Psoas muscle (tissue), 8 donors: Measurements from ENCODE around the gene LDLRAD4. TPM values are rescaled to one million over a fixed set of nuclear protein-coding genes. Genes with fewer than 3 reads are reported as not detected.
A peak's percentile ranks its signal among the peaks of the same experiment; 100 is the strongest.

Experiments used
- ATAC-seq, 4 donors: fragments of 200-7000 bp; cut with Tn5 transposase; one replicate each; pipeline ENCODE4 v1.9.1; 2020; ENCODE audit warnings: moderate library complexity in 3 of 4, mild to moderate bottlenecking in 2 of 4
- DNase-seq, 2 donors: peaks; one replicate each; pipeline ENCODE4 v3.0.0-alpha.2; 2020
- H3K27ac ChIP-seq: fragments of 200-600 bp; one replicate; pipeline ENCODE4 v1.8.0; 2022
- H3K27me3 ChIP-seq, 3 donors: fragments of 200-600 bp in 1 of 3; one replicate each; pipeline versions ENCODE4 v1.6.1 to v1.8.0; 2013 to 2022; ENCODE audit warnings: low read length in 2 of 3, mild to moderate bottlenecking in 2 of 3, moderate library complexity in 1 of 3; ENCODE audit not compliant: insufficient read depth in 3 of 3
- H3K36me3 ChIP-seq, 2 donors: fragments of 200-600 bp in 1 of 2; one replicate each; pipeline versions ENCODE4 v1.6.1 to v1.8.0; 2013 to 2022; ENCODE audit warnings: low read depth in 1 of 2, mild to moderate bottlenecking in 1 of 2, moderate library complexity in 1 of 2; ENCODE audit not compliant: insufficient read depth in 1 of 2
- H3K4me1 ChIP-seq: fragments of 200-600 bp; one replicate; pipeline ENCODE4 v1.8.0; 2022
- H3K4me3 ChIP-seq: fragments of 200-600 bp; one replicate; pipeline ENCODE4 v1.8.0; 2022; ENCODE audit warnings: mild to moderate bottlenecking
- H3K9me3 ChIP-seq: fragments of 200-600 bp; one replicate; pipeline ENCODE4 v1.8.0; 2022
- WGBS, 3 donors: extraction: QIAGEN DNeasy Blood & Tissue Kit; methylation state at CpG; one replicate each; pipeline versions ENCODE4 v1.1.6 to v1.1.7; 2013; 5-methylcytosine and 5-hydroxymethylcytosine counted together
- intact Hi-C, 2 donors: fragments of 100-400 bp; cut with DNase I; formaldehyde crosslinking; loops; one replicate each; pipeline versions ENCODE4 v1.11.0 to v1.14.2; 2022
- polyA plus RNA-seq, 3 donors: library from polyadenylated mRNA; stranded (reverse); fragments of 200-250 nt; gene quantifications; one replicate each; pipeline ENCODE4 v1.2.3, GENCODE V29; 2013
- total RNA-seq, 4 donors: library from RNA; stranded (reverse); fragmentation: NEBNext Ultra II Directional in 2 of 4; extraction: Animal tissue kit (Norgen Biotek cat#: 25700) in 2 of 4; gene quantifications; one replicate each; pipeline versions ENCODE4 v1.2.1 to v1.2.4, GENCODE V29; 2021 to 2023
- TF ChIP-seq, protein P1 (sequence below): fragments of 200-600 bp; IDR thresholded peaks from one replicate; pipeline ENCODE4 v1.8.0; 2022; ENCODE audit warnings: antibody characterized with exemption
- donor health status: healthy with polysubstance abuse.
- donor health status: DM: no; HTN: no; CAD: no; lungs with moderate emphysema.
- donor health status: Bipolar disorder and iron deficiency.
- donor health status: healthy.
- donor health status: DM: yes; HTN: yes; CAD: no.
- donor health status: DM: no; HTN: no; CAD: no.
- donor health status: DM: no; HTN: no; CAD: no.
- donor health status: DM: yes; HTN: yes; CAD: no.

LDLRAD4 gene
- total and polyA plus RNA-seq, 7 donors, result 1.8 to 13.9 (median 3.8) TPM

GRCh38 chr18:13214609-13215008, 4.0 kb upstream of the LDLRAD4 start:
- H3K27ac ChIP-seq, result no peak overlapping the region
- DNase-seq, result no peak
- no peaks in the 10 kb centered on the region for H3K27me3 ChIP-seq
- H3K36me3 ChIP-seq, result no peaks in the 10 kb centered on the region
- 68 to 80% (median 69%) methylated on average over 1 of the region's 1 CpG for WGBS, 3 donors
- H3K4me3 ChIP-seq, result no peak overlapping the region
- no peak for ATAC-seq
- H3K9me3 ChIP-seq, result no peaks in the 10 kb centered on the region
- TF ChIP-seq, protein P1, sequence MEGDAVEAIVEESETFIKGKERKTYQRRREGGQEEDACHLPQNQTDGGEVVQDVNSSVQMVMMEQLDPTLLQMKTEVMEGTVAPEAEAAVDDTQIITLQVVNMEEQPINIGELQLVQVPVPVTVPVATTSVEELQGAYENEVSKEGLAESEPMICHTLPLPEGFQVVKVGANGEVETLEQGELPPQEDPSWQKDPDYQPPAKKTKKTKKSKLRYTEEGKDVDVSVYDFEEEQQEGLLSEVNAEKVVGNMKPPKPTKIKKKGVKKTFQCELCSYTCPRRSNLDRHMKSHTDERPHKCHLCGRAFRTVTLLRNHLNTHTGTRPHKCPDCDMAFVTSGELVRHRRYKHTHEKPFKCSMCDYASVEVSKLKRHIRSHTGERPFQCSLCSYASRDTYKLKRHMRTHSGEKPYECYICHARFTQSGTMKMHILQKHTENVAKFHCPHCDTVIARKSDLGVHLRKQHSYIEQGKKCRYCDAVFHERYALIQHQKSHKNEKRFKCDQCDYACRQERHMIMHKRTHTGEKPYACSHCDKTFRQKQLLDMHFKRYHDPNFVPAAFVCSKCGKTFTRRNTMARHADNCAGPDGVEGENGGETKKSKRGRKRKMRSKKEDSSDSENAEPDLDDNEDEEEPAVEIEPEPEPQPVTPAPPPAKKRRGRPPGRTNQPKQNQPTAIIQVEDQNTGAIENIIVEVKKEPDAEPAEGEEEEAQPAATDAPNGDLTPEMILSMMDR, result no peak
- peaks cover 19% of the 10 kb centered on the region for H3K4me1 ChIP-seq
- intact Hi-C loops, result loop anchor here (5.0 to 10.0 kb wide), 4 partner anchors 240 to 588 kb away; no protein-coding TSS in a partner anchor

DNA sequence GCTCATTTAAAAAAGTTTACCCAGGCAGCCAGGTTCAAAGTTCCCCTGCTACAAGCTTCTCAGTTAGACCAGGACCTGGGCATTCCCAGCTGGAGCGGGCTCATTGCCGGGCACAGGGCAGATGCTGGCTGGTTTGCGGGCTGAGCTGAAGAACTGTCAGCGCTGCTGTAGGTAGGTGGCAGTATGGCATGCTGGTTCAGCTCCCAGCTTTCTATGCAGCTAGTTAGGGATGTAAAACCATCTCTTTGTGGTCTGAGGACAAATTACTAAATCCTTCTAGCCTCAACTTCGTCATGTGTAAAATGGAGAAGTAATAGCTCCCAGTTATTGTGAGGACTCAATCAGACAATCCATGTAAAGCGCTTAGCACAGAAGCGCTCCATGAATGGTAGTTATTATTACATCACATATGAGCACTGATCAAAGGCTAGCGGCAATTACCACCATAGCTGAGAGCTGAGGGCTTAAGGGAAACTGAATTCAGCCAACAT, 2.4 kb upstream of the LDLRAD4 start:
- WGBS, 3 donors, result 14 to 24% (median 15%) methylated on average over 8 of the region's 8 CpGs
- TF ChIP-seq, protein P1, result peak; percentile 75
- H3K9me3 ChIP-seq, result no peaks in the 10 kb centered on the region
- peak overlapping the region; percentile 19 for H3K4me3 ChIP-seq
- peak overlapping the region; percentile 57 for H3K27ac ChIP-seq
- H3K27me3 ChIP-seq, result no peaks in the 10 kb centered on the region
- DNase-seq, result peak; percentile 56 to 85
- peaks cover 34% of the 10 kb centered on the region for H3K4me1 ChIP-seq
- peak; percentile 75 to 81 (median 80) for ATAC-seq
- H3K36me3 ChIP-seq, result no peaks in the 10 kb centered on the region
- intact Hi-C loops, result loop anchor here (2.0 to 10.0 kb wide), 6 partner anchors 163 to 586 kb away; no protein-coding TSS in a partner anchor

DNA sequence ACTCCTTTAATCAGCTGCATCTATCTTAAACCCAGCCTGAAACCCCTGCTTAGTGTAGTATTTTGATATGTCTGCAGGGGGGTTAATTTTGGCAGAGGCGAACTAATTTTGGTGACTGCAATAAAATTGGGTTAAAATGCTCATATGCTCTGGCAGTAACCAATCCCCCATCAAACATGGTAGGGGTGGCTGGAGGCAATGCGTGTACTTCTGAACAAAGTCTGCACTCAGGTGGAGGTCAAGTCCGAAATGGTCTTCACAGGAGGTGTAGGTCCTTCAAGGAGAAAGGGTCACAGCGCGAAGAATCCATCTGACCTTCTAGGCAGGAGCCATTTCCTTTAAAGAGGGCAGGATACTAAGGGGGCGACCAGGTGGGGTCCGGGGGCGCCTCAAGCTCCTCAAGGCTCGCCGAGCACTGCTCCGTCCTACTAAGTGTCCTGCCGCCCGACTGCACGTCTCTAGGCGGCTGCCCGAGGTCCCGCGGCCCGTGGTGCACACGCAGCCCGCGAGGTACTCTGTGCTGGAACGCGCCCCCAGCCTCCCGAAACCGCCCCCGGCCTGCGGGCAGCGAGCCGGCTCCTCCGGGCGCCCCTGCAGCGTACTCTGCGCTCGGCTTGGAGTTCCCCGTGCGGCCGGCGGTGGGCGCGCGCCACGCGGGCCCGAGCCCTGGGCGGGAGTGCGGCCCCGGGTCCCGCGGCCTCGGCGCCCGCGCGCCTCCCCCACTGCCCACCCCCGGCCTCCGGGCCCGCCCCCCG, 1.7 kb upstream of the LDLRAD4 start:
- DNase-seq (peak; percentile 64 to 79), ATAC-seq (peak; percentile 72 to 76 (median 74))
- peaks cover 42% of the 10 kb centered on the region for H3K4me1 ChIP-seq
- H3K9me3 ChIP-seq, result no peaks in the 10 kb centered on the region
- H3K27ac ChIP-seq, result peak overlapping the region; percentile 83
- H3K4me3 ChIP-seq, result peak overlapping the region; percentile 92
- H3K36me3 ChIP-seq, result no peaks in the 10 kb centered on the region
- H3K27me3 ChIP-seq, result no peaks in the 10 kb centered on the region
- WGBS, 3 donors, result 4 to 8% (median 5%) methylated on average over 25 to 59 of the region's 59 CpGs
- TF ChIP-seq, protein P1, result peak; percentile 50
- intact Hi-C loops, result loop anchor here (2.0 to 10.0 kb wide), 6 partner anchors 162 to 585 kb away; no protein-coding TSS in a partner anchor

DNA sequence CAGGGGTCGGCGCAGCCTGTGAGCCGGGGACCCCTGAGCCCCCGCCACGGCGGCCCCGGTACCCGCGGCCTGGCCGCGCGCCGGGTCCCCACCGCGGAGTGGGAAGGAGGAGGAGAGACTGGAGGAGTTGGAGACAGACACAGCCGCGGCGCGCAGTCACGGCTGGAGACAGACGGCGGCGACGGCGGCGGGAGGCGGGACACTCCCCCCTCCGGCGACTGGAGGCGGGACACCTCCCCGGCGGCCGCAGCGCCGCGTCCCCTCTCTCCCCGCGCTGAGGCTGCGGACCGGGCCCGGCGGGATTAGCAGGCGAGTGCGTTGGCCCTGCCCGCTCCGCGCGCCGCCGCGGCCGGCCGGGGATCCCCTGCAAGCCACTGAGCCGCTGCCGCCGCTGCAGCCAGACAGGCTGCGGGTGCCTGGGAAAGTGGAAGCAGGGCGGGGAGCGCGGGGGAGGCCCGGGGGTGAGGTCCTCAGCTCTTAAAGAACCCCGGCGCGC, 1.0 kb upstream of the LDLRAD4 start:
- Histone ChIP-seq H3K4me1 (peaks cover 48% of the 10 kb centered on the region), H3K4me3 (peak overlapping the region; percentile 92), H3K36me3 (no peaks in the 10 kb centered on the region), H3K27ac (peak overlapping the region; percentile 83), H3K9me3 (no peaks in the 10 kb centered on the region), H3K27me3 (no peaks in the 10 kb centered on the region)
- TF ChIP-seq, protein P1, result no peak
- ATAC-seq (peak; percentile 33 to 66 (median 56)), DNase-seq (peak; percentile 72 to 85)
- 0 to 1% (median 0%) methylated on average over 20 to 64 of the region's 64 CpGs for WGBS, 3 donors
- intact Hi-C loops, result loop anchor here (2.0 to 10.0 kb wide), 6 partner anchors 161 to 585 kb away; no protein-coding TSS in a partner anchor
